ENCODE measurements around the gene ESR1. TPM values are rescaled to one million over a fixed set of nuclear protein-coding genes. Genes with fewer than 3 reads are reported as not detected.

ESR1 gene
- total RNA-seq, 1 experiment from 2014 or later = not detected

DNA sequence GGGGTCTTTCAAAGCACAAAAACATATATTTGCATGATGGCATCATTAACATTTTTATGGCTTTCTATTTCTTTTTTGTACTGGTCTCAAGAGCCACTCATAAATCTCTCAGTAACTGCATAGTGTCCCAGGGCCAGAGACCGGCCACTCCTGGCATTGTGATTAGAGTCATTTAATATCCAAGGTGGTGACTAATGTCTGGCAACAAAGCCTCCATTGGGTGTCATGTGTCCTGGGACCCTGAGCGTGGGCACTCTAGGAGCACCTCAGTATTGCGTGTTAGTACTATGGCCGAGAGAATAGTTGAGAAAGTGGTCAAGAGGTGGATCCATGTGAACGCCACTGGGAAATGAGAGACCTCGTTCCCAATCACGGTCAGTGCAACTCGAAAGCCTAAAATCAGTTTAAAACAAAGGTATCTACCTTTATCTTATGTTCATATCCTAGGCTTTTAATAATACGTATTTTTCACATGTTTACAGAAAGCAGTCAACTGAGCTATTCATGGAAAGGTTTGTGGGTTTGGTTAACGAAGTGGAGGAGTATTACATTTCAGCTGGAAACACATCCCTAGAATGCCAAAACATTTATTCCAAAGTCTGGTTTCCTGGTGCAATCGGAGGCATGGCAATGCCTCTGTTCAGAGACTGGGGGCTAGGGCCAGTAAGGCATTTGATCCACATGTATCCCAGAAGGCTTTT is 2.7 kb upstream of the ESR1 start:
- H2BK12ac ChIP-seq (ENCODE audit: insufficient read length, low read depth, low read length) = no peak overlapping the region
- H3K9me3 Mint-ChIP-seq = no peaks in the 10 kb centered on the region; a peak in 2 of 5 replicates
- H3T11ph ChIP-seq (ENCODE audit: low read length) = no peak overlapping the region
- H3K27me3 Mint-ChIP-seq (ENCODE audit: low read depth) = peaks cover 69% of the 10 kb centered on the region
- H2AK5ac ChIP-seq (ENCODE audit: insufficient read length, low read length) = no peak overlapping the region
- WGBS (ENCODE audit: extremely low coverage, insufficient read length, low lambda C conversion rate) = no CpG with 5 or more reads among the region's 11 CpGs
- no peak overlapping the region for H3K27ac ChIP-seq (ENCODE audit: insufficient read length, low read depth, low read length)
- no peak overlapping the region for H4K8ac ChIP-seq (replicated peaks; ENCODE audit: insufficient read length, low read depth, low read length)
- no peak overlapping the region for H3K18ac ChIP-seq (ENCODE audit: insufficient read length, low read depth, low read length)
- H3K14ac ChIP-seq (ENCODE audit: insufficient read depth, low read length) = no peak overlapping the region
- TF ChIP-seq, protein P1, sequence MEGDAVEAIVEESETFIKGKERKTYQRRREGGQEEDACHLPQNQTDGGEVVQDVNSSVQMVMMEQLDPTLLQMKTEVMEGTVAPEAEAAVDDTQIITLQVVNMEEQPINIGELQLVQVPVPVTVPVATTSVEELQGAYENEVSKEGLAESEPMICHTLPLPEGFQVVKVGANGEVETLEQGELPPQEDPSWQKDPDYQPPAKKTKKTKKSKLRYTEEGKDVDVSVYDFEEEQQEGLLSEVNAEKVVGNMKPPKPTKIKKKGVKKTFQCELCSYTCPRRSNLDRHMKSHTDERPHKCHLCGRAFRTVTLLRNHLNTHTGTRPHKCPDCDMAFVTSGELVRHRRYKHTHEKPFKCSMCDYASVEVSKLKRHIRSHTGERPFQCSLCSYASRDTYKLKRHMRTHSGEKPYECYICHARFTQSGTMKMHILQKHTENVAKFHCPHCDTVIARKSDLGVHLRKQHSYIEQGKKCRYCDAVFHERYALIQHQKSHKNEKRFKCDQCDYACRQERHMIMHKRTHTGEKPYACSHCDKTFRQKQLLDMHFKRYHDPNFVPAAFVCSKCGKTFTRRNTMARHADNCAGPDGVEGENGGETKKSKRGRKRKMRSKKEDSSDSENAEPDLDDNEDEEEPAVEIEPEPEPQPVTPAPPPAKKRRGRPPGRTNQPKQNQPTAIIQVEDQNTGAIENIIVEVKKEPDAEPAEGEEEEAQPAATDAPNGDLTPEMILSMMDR (conservative IDR thresholded peaks at IDR 0.05) = no peak
- no peak overlapping the region for H2BK120ac ChIP-seq (ENCODE audit: low read depth, low read length, poor library complexity, severe bottlenecking)
- H3K4me1 ChIP-seq (ENCODE audit: insufficient read depth, low read length) = no peaks in the 10 kb centered on the region
- H3K27ac Mint-ChIP-seq = no peak overlapping the region
- no peak overlapping the region for H2BK20ac ChIP-seq (ENCODE audit: low read depth, low read length, poor library complexity, severe bottlenecking)
- no peaks in the 10 kb centered on the region for H3K79me2 ChIP-seq (ENCODE audit: insufficient read depth, low read length)
- no peak overlapping the region for H3K9ac ChIP-seq (ENCODE audit: extremely low read depth, insufficient read length, low read length)
- H3K4me3 Mint-ChIP-seq = no peak overlapping the region
- H4K20me1 ChIP-seq (ENCODE audit: control insufficient read depth, insufficient read depth, insufficient read length) = no peaks in the 10 kb centered on the region
- no peaks in the 10 kb centered on the region for H3K36me3 Mint-ChIP-seq (ENCODE audit: insufficient read depth in 1 of 3, low read depth in 3 of 3)
- H4K91ac ChIP-seq (ENCODE audit: insufficient read length, low read depth, low read length) = no peak overlapping the region
- no peak for DNase-seq
- H3K23me2 ChIP-seq (ENCODE audit: insufficient read length, low read depth, low read length, poor library complexity, severe bottlenecking) = peaks cover 21% of the 10 kb centered on the region
- no peak overlapping the region for H3K23ac ChIP-seq (ENCODE audit: insufficient read length, low read depth, low read length)
- no peak overlapping the region for H4K5ac ChIP-seq (ENCODE audit: insufficient read length, low read depth, low read length)
- H3K56ac ChIP-seq (ENCODE audit: insufficient read length, low read depth, low read length) = no peak overlapping the region
- peaks cover 21% of the 10 kb centered on the region in 2 experiments for H3K4me1 Mint-ChIP-seq
- no peak overlapping the region for H3K4me2 ChIP-seq (ENCODE audit: insufficient read depth, insufficient read length, low read length)
- no peak overlapping the region for H2BK15ac ChIP-seq (ENCODE audit: low read depth, low read length)
- no peak overlapping the region for H3K4ac ChIP-seq (ENCODE audit: low read depth, low read length)
- no peak overlapping the region for H2BK5ac ChIP-seq (ENCODE audit: insufficient read length, low read length)
- H3K79me1 ChIP-seq (ENCODE audit: insufficient read depth, low read depth, low read length, poor library complexity, severe bottlenecking) = no peaks in the 10 kb centered on the region
- no peaks in the 10 kb centered on the region for H3K9me3 ChIP-seq (ENCODE audit: control insufficient read depth, low read depth, low read length)
- peaks cover 25% of the 10 kb centered on the region for H3K27me3 ChIP-seq (ENCODE audit: insufficient read depth, low read length)
- H2AFZ ChIP-seq (ENCODE audit: low read length) = no peak overlapping the region
